Glutamatergic neuron (in vitro differentiated cells): ENCODE results near the gene TVP23A. TPM values are rescaled to one million over a fixed set of nuclear protein-coding genes. Genes with fewer than 3 reads are reported as not detected.

ENCODE experiments used
- DNase-seq: peaks from one replicate; pipeline ENCODE4 v3.0.0; 2022
- H3K27ac Mint-ChIP-seq: one replicate; pipeline ENCODE4 v1.8.0; 2020; ENCODE audit warnings: mild to moderate bottlenecking, mixed read lengths, inconsistent platforms; ENCODE audit not compliant: unreplicated experiment
- H3K27me3 Mint-ChIP-seq: one replicate; pipeline ENCODE4 v1.8.0; 2020; ENCODE audit warnings: mild to moderate bottlenecking, moderate library complexity, mixed read lengths, inconsistent platforms; ENCODE audit not compliant: unreplicated experiment
- H3K36me3 Mint-ChIP-seq: one replicate; pipeline ENCODE4 v1.8.0; 2020; ENCODE audit warnings: mild to moderate bottlenecking, mixed read lengths, inconsistent platforms; ENCODE audit not compliant: unreplicated experiment
- H3K4me1 Mint-ChIP-seq: one replicate; pipeline ENCODE4 v1.8.0; 2020; ENCODE audit warnings: mild to moderate bottlenecking, low read depth, mixed read lengths, inconsistent platforms; ENCODE audit not compliant: unreplicated experiment
- H3K4me3 Mint-ChIP-seq: one replicate; pipeline ENCODE4 v1.8.0; 2020; ENCODE audit warnings: mild to moderate bottlenecking, mixed read lengths, inconsistent platforms; ENCODE audit not compliant: unreplicated experiment
- H3K9me3 Mint-ChIP-seq: one replicate; pipeline ENCODE4 v1.8.0; 2020; ENCODE audit warnings: mild to moderate bottlenecking, moderate library complexity, mixed read lengths, inconsistent platforms; ENCODE audit not compliant: unreplicated experiment
- total RNA-seq: library from RNA; stranded (reverse); fragmentation: NEBNext Ultra II Directional; extraction: Animal tissue kit (Norgen Biotek cat#: 25700); gene quantifications from one replicate; pipeline ENCODE4 v1.2.1, GENCODE V29; 2021; ENCODE audit not compliant: unreplicated experiment
- TF ChIP-seq, protein P1 (sequence below): fragments of 200-600 bp; sonication (generic); IDR thresholded peaks from one replicate; pipeline ENCODE4 v1.5.0; 2021; ENCODE audit not compliant: partially characterized antibody, unreplicated experiment

Gene TVP23A
- total RNA-seq, 1 donor from 2014 or later: 8.4 TPM

DNA sequence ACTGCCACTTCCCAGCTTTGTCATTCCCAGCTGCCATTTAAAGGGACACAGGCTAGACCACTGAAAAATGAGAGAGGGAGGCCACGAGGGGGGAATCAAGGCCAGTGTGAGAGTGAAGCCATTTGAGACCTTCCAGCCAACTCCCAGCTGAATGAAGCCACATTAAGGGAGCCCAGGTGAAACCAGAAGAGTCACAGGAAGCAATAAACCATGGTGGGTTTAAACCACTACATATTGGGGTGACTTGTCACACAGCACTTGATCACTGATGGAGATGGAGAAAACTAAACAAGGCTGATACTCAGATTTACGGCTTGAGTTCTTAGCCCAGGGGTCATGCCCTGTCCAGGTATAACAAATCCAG, 77.8 kb downstream of the TVP23A start:
- DNase-seq: no peak
- TF ChIP-seq, protein P1, sequence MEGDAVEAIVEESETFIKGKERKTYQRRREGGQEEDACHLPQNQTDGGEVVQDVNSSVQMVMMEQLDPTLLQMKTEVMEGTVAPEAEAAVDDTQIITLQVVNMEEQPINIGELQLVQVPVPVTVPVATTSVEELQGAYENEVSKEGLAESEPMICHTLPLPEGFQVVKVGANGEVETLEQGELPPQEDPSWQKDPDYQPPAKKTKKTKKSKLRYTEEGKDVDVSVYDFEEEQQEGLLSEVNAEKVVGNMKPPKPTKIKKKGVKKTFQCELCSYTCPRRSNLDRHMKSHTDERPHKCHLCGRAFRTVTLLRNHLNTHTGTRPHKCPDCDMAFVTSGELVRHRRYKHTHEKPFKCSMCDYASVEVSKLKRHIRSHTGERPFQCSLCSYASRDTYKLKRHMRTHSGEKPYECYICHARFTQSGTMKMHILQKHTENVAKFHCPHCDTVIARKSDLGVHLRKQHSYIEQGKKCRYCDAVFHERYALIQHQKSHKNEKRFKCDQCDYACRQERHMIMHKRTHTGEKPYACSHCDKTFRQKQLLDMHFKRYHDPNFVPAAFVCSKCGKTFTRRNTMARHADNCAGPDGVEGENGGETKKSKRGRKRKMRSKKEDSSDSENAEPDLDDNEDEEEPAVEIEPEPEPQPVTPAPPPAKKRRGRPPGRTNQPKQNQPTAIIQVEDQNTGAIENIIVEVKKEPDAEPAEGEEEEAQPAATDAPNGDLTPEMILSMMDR: no peak
- Mint-ChIP-seq H3K9me3 (peaks cover 3% of the 10 kb centered on the region), H3K36me3 (no peaks in the 10 kb centered on the region), H3K27me3 (peaks cover 8% of the 10 kb centered on the region), H3K4me3 (no peak overlapping the region), H3K27ac (no peak overlapping the region), H3K4me1 (peaks cover 13% of the 10 kb centered on the region)

DNA sequence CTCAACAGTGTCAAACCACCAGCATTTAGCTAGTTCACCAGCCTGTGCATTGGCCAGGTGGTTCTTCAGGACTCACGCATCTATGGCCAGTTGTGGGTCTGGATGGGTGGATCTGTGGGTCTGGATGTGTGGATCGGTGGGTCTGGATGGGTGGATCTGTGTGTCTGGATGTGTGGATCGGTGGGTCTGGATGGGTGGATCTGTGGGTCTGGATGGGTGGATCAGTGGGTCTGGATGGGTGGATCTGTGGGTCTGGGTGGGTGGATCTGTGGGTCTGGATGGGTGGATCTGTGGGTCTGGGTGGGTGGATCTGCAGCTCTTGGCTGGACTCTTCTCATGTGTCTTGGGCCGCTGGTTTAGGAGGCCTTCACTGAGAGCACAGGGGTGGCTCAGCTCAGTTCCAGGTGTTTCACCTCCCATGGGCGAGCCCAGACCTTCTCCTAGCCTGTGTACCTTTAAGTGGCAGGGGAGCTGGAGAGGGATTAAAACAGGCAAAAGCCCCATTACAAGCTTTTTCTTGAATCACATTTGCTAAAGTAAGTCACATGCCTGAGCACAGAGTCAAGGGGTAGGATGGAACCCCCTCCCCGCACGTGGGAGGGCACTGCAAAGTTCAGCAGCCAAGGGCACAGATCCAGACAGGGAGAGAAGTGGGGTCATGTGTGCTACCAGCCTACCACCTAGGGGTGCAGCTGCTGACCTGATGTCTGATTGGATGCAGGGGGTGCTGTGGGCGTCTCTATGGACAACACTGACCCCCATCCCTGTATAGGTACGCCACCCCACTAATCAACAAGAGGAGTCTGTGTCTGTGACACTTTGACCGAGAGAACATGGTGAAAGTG, 78.4 kb downstream of the TVP23A start:
- Mint-ChIP-seq H3K27ac (no peak overlapping the region), H3K9me3 (peaks cover 3% of the 10 kb centered on the region), H3K4me3 (no peak overlapping the region), H3K4me1 (peaks cover 8% of the 10 kb centered on the region), H3K36me3 (no peaks in the 10 kb centered on the region), H3K27me3 (peaks cover 8% of the 10 kb centered on the region)
- DNase-seq: peak; percentile 2
- TF ChIP-seq, protein P1: no peak

DNA sequence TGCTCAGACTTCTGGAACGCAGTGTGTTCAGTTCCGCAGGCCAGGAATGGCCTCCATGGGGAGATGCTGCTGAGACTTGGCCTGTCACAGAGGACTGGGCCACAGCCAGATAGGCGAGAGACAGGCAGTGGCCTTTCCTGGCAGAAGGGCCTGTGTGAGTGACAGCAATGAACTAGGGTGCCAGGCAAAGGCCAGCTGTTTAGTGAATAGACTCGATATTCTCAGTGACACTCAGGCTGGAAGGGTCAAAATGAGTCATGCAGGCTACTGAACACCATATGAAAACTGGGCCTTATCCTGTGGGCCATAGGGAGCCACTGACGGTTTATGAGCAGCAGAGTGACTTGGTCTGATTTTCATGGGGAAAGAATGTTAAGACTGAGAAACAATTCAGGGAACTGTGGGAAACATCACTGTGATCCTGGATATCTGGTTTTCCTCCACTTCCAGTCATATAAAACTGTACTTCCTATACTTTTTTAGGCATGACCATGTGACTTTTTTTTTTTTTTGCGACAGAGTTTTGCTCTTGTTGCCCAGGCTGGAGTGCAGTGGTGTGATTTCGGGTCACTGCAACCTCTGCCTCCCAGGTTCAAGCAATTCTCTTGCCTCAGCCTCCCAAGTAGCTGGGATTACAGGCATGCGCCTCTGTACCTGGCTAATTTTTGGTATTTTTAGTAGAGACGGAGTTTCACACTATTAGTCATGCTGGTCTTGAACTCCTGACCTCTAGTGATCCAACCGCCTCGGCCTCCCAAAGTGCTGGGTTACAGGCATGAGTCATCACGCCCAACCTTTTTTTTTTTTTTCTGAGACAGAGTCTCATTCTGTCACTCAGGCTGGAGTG, 80.1 kb downstream of the TVP23A start:
- no peak overlapping the region for H3K27ac Mint-ChIP-seq

DNA sequence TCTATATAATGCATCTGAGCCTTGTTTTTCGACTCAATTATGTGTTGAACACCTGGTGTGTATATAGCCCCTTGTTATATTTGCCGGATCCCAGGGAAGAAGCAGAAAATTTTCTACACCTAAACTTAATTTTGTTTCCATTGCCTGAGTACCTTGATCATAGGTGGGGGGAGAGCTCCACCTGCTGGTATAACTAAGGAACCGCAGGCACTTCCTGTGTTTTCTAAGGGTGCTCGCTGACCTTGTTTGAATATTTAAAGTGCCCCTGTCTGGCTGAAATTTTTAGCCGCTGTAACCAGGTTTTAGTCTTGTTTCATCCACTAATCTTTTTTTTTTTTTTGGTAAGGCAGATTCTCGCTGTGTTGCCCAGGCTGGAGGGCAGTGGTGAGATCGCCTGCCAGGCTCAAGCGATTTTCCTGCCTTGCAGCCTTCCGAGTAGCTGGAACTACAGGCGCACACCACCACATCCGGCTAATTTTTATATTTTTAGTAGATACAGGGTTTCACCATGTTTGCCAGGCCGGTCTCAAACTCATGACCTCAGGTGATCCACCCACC, 81.4 kb downstream of the TVP23A start:
- Mint-ChIP-seq H3K27me3 (peaks cover 5% of the 10 kb centered on the region), H3K4me1 (no peaks in the 10 kb centered on the region), H3K4me3 (no peak overlapping the region), H3K36me3 (no peaks in the 10 kb centered on the region), H3K9me3 (peaks cover 2% of the 10 kb centered on the region), H3K27ac (no peak overlapping the region)
- TF ChIP-seq, protein P1: peak; percentile 96
- peak; percentile 62 for DNase-seq

More for the DNA sequence above, 80.1 kb downstream of the TVP23A start:
- H3K4me1 Mint-ChIP-seq: peaks cover 5% of the 10 kb centered on the region
- H3K4me3 Mint-ChIP-seq: no peak overlapping the region
- peaks cover under 1% of the 10 kb centered on the region for H3K9me3 Mint-ChIP-seq
- TF ChIP-seq, protein P1: no peak
- DNase-seq: peak; percentile 17
- H3K36me3 Mint-ChIP-seq: no peaks in the 10 kb centered on the region
- H3K27me3 Mint-ChIP-seq: peaks cover 5% of the 10 kb centered on the region
